Endothelial cell of umbilical vein (primary cell): ENCODE data around the gene PTCH2.

Experiments used
- EZH2 ChIP-seq: IDR thresholded peaks from 2 replicates; pipeline ENCODE4 v1.6.1; 2012; ENCODE audit warnings: borderline replicate concordance, low read depth, mild to moderate bottlenecking, moderate library complexity, low read length, inconsistent platforms; ENCODE audit not compliant: severe bottlenecking
- FOS ChIP-seq: IDR thresholded peaks from 2 replicates; pipeline ENCODE4 v1.6.1; 2011; ENCODE audit warnings: mild to moderate bottlenecking, low read length, moderate library complexity, borderline replicate concordance; ENCODE audit not compliant: insufficient read depth
- GATA2 ChIP-seq: IDR thresholded peaks from 2 replicates; pipeline ENCODE4 v1.7.0; 2011; ENCODE audit warnings: low read depth, mild to moderate bottlenecking, moderate library complexity, mixed read lengths, low read length; ENCODE audit not compliant: insufficient read length, insufficient read depth
- JUN ChIP-seq: IDR thresholded peaks from 2 replicates; pipeline ENCODE4 v1.6.1; 2011; ENCODE audit warnings: borderline replicate concordance, low read depth; ENCODE audit not compliant: insufficient read length, insufficient read depth
- MYC ChIP-seq: IDR thresholded peaks from one replicate; pipeline ENCODE4 v1.6.1; 2011; ENCODE audit warnings: mild to moderate bottlenecking, low read depth, low read length
- POLR2A ChIP-seq: IDR thresholded peaks from 2 replicates; pipeline ENCODE4 v1.6.1; 2012; ENCODE audit warnings: low read depth, mild to moderate bottlenecking, control low read depth, low read length
- POLR2AphosphoS5 ChIP-seq: IDR thresholded peaks from 2 replicates; pipeline ENCODE4 v1.6.1; 2012; ENCODE audit warnings: low read depth, mild to moderate bottlenecking, control low read depth, low read length, moderate library complexity; ENCODE audit not compliant: insufficient read depth
- TF ChIP-seq, protein P1 (sequence below), 2 donors: IDR thresholded peaks; 1 replicate in 1 of 2; 2 replicates in 1 of 2; pipeline ENCODE4 v1.5.1; 2011; ENCODE audit warnings: low read length in 2 of 2, mild to moderate bottlenecking in 2 of 2, moderate library complexity in 2 of 2, control low read depth in 1 of 2, inconsistent platforms in 1 of 2, low read depth in 1 of 2; ENCODE audit not compliant: insufficient read depth in 1 of 2; ENCODE audit errors: extremely low read depth in 1 of 2
- TF ChIP-seq, protein P2 (sequence below): IDR thresholded peaks from 2 replicates; pipeline ENCODE4 v1.6.1; 2011; ENCODE audit not compliant: insufficient read depth, insufficient read length

DNA sequence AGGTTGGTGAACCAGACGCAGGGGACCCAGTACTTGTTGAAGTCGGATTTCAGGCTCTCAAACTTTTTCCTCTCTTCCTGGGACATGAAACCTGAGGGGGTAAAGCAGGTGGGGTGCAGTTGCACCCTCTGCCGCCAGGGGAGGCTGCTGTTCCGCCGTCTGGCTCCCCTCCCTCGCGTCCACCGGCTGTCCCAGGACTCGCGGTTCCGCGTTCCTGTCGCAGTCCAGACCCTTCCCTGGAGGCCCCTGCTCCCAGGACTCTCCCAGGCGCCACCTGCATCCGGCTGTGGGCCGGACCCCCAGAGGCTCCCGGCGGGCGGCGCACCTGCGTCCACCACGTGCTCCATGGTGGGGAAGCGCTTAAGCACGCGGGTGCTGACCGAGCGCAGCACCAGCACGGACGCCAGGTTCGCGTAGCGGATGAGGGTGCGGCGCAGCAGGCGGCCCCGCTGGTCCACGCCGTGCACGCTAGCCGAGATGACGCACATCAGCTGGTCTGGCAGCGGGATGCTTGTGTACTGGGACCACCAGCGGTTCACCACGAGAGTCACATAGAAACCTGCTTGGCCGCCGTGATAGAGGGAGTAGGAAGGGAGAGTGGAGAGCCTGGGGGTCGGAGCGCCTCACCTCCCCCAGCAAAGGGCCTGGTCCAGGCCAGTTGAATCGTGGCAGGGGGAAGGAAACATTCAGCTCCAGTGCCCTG lies 56.8 kb downstream of the PTCH2 start:
- TF ChIP-seq EZH2 (no peak), POLR2AphosphoS5 (peak; percentile 8), POLR2A (no peak), MYC (no peak), JUN (no peak), GATA2 (no peak), FOS (no peak)
- TF ChIP-seq, protein P1, sequence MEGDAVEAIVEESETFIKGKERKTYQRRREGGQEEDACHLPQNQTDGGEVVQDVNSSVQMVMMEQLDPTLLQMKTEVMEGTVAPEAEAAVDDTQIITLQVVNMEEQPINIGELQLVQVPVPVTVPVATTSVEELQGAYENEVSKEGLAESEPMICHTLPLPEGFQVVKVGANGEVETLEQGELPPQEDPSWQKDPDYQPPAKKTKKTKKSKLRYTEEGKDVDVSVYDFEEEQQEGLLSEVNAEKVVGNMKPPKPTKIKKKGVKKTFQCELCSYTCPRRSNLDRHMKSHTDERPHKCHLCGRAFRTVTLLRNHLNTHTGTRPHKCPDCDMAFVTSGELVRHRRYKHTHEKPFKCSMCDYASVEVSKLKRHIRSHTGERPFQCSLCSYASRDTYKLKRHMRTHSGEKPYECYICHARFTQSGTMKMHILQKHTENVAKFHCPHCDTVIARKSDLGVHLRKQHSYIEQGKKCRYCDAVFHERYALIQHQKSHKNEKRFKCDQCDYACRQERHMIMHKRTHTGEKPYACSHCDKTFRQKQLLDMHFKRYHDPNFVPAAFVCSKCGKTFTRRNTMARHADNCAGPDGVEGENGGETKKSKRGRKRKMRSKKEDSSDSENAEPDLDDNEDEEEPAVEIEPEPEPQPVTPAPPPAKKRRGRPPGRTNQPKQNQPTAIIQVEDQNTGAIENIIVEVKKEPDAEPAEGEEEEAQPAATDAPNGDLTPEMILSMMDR (IDR thresholded peaks at IDR 0.05; ENCODE audit: extremely low read depth in 1 of 2, insufficient read depth in 1 of 2, low read depth in 1 of 2, low read length in 2 of 2) = peak; percentile 98 to 99
- TF ChIP-seq, protein P2, sequence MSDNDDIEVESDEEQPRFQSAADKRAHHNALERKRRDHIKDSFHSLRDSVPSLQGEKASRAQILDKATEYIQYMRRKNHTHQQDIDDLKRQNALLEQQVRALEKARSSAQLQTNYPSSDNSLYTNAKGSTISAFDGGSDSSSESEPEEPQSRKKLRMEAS = peak; percentile 73
